ENCODE data around the gene TBCA. TPM values are rescaled to one million over a fixed set of nuclear protein-coding genes. Genes with fewer than 3 reads are reported as not detected.
A peak's percentile ranks its signal among the peaks of the same experiment; 100 is the strongest.

The TBCA gene
- total and polyA plus RNA-seq, 2 of the 13 experiments (the other 11 are each of a cell fraction or from before 2014, with no cell fraction given): 93.8 to 309 TPM

DNA sequence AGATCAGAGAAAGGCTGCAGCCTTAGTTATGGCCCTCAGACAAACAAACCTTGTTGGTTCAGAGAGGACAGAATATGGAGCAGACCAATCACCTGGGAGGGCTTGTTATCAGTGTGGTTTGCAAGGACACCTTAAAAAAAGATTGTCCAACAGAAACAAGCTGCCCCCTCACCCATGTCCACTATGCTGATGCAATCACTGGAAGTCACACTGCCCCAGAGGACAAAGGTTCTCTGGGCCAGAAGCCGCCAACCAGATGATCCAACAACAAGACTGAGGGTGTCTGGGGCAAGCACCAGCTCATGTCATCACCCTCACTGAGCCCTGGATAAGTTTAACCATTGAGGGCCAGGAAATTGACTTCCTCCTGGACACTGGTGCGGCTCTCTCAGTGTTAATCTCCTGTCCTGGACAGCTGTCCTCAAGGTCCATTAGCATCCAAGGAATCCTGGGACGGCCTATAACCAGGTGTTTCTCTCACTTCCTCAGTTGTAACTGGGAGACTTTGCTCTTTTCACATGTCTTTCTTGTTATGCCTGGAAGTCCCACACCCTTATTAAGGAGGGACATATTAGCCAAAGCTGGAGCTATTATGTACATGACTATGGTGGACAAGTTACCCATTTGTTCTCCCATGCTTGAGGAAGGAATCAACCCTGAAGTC, 36.9 kb upstream of the TBCA start (continued):
- TF ChIP-seq, protein P1, sequence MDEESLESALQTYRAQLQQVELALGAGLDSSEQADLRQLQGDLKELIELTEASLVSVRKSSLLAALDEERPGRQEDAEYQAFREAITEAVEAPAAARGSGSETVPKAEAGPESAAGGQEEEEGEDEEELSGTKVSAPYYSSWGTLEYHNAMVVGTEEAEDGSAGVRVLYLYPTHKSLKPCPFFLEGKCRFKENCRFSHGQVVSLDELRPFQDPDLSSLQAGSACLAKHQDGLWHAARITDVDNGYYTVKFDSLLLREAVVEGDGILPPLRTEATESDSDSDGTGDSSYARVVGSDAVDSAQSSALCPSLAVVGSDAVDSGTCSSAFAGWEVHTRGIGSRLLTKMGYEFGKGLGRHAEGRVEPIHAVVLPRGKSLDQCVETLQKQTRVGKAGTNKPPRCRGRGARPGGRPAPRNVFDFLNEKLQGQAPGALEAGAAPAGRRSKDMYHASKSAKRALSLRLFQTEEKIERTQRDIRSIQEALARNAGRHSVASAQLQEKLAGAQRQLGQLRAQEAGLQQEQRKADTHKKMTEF (CRISPR knock-in tag; IDR thresholded peaks at IDR 0.05): peak; percentile 67
- peak; percentile 95 for TF ChIP-seq CEBPB (IDR thresholded peaks at IDR 0.05; ENCODE audit: borderline replicate concordance, low read depth, low read length)
- TF ChIP-seq, protein P2, sequence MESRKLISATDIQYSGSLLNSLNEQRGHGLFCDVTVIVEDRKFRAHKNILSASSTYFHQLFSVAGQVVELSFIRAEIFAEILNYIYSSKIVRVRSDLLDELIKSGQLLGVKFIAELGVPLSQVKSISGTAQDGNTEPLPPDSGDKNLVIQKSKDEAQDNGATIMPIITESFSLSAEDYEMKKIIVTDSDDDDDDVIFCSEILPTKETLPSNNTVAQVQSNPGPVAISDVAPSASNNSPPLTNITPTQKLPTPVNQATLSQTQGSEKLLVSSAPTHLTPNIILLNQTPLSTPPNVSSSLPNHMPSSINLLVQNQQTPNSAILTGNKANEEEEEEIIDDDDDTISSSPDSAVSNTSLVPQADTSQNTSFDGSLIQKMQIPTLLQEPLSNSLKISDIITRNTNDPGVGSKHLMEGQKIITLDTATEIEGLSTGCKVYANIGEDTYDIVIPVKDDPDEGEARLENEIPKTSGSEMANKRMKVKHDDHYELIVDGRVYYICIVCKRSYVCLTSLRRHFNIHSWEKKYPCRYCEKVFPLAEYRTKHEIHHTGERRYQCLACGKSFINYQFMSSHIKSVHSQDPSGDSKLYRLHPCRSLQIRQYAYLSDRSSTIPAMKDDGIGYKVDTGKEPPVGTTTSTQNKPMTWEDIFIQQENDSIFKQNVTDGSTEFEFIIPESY (CRISPR knock-in tag; IDR thresholded peaks at IDR 0.05): peak; percentile 43; the same call in 1 of the 2 replicates
- TF ChIP-seq ZNF264 (CRISPR knock-in tag; IDR thresholded peaks at IDR 0.05): peak; percentile 86
- TF ChIP-seq, protein P3, sequence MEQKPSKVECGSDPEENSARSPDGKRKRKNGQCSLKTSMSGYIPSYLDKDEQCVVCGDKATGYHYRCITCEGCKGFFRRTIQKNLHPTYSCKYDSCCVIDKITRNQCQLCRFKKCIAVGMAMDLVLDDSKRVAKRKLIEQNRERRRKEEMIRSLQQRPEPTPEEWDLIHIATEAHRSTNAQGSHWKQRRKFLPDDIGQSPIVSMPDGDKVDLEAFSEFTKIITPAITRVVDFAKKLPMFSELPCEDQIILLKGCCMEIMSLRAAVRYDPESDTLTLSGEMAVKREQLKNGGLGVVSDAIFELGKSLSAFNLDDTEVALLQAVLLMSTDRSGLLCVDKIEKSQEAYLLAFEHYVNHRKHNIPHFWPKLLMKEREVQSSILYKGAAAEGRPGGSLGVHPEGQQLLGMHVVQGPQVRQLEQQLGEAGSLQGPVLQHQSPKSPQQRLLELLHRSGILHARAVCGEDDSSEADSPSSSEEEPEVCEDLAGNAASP (CRISPR knock-in tag; IDR thresholded peaks at IDR 0.05; ENCODE audit: borderline replicate concordance): peak; percentile 89; the same call in 1 of the 2 replicates
- TF ChIP-seq HDAC6 (IDR thresholded peaks at IDR 0.05; ENCODE audit: low read depth, low read length): no peak
- no peak for TF ChIP-seq ZKSCAN1 (IDR thresholded peaks at IDR 0.05; ENCODE audit: low read length)
- peak; percentile 29; the same call in 1 of the 2 replicates for TF ChIP-seq ZNF709 (CRISPR knock-in tag; IDR thresholded peaks at IDR 0.05)
- peak; percentile 74 for TF ChIP-seq THAP11 (CRISPR knock-in tag; IDR thresholded peaks at IDR 0.05)
- TF ChIP-seq ISL2 (CRISPR knock-in tag; IDR thresholded peaks at IDR 0.05): peak; percentile 86
- TF ChIP-seq, protein P4, sequence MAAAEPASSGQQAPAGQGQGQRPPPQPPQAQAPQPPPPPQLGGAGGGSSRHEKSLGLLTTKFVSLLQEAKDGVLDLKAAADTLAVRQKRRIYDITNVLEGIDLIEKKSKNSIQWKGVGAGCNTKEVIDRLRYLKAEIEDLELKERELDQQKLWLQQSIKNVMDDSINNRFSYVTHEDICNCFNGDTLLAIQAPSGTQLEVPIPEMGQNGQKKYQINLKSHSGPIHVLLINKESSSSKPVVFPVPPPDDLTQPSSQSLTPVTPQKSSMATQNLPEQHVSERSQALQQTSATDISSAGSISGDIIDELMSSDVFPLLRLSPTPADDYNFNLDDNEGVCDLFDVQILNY (CRISPR knock-in tag; conservative IDR thresholded peaks at IDR 0.05): no peak
- peak; percentile 99 for TF ChIP-seq HNF4A (CRISPR knock-in tag; IDR thresholded peaks at IDR 0.05)
- peak; percentile 30; the same call in 1 of the 2 replicates for TF ChIP-seq SOX13 (IDR thresholded peaks at IDR 0.05)
- peak in 1 of 2 experiments; percentile 83; a peak in 2 of 4 replicates for TF ChIP-seq SOX13 (CRISPR knock-in tag; conservative IDR thresholded peaks at IDR 0.05 in 1 of 2, IDR thresholded peaks at IDR 0.05 in 1 of 2)
- peak; percentile 48; the same call in 1 of the 2 replicates for TF ChIP-seq TBX3 (IDR thresholded peaks at IDR 0.05; ENCODE audit: borderline replicate concordance)
- peak; percentile 36; the same call in 1 of the 2 replicates for TF ChIP-seq GABPB1 (CRISPR knock-in tag; IDR thresholded peaks at IDR 0.05)
- peak; percentile 37; the same call in 1 of the 2 replicates for TF ChIP-seq KDM3A (CRISPR knock-in tag; IDR thresholded peaks at IDR 0.05; ENCODE audit: low read depth)
- peak; percentile 43; the same call in 1 of the 2 replicates for TF ChIP-seq ELF3 (CRISPR knock-in tag; IDR thresholded peaks at IDR 0.05)
- TF ChIP-seq, protein P5, sequence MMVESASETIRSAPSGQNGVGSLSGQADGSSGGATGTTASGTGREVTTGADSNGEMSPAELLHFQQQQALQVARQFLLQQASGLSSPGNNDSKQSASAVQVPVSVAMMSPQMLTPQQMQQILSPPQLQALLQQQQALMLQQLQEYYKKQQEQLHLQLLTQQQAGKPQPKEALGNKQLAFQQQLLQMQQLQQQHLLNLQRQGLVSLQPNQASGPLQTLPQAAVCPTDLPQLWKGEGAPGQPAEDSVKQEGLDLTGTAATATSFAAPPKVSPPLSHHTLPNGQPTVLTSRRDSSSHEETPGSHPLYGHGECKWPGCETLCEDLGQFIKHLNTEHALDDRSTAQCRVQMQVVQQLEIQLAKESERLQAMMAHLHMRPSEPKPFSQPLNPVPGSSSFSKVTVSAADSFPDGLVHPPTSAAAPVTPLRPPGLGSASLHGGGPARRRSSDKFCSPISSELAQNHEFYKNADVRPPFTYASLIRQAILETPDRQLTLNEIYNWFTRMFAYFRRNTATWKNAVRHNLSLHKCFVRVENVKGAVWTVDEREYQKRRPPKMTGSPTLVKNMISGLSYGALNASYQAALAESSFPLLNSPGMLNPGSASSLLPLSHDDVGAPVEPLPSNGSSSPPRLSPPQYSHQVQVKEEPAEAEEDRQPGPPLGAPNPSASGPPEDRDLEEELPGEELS (CRISPR knock-in tag; IDR thresholded peaks at IDR 0.05): peak; percentile 82
- TF ChIP-seq NFYC (CRISPR knock-in tag; IDR thresholded peaks at IDR 0.05): peak; percentile 58
- peak; percentile 80 for TF ChIP-seq SMAD3 (CRISPR knock-in tag; IDR thresholded peaks at IDR 0.05)
- TF ChIP-seq HOXD1 (CRISPR knock-in tag; IDR thresholded peaks at IDR 0.05): peak; percentile 81; the same call in 1 of the 2 replicates
- 0 out of 2 replicates have a peak, but pooled peaks have one; percentile 70 for TF ChIP-seq ZNF746 (CRISPR knock-in tag; IDR thresholded peaks at IDR 0.05)
- TF ChIP-seq ZNF792 (CRISPR knock-in tag; IDR thresholded peaks at IDR 0.05): peak; percentile 51; the same call in 1 of the 2 replicates

All from HepG2 (cell line).